HG03159 (cell line): ENCODE results near the gene RBPJ.
"Not testable (repeated sequence)": the region's sequence is repeated elsewhere in the genome, so short reads cannot be mapped to it uniquely, and the experiment has no call there.

Experiments
- ATAC-seq: cut with Tn5 transposase; IDR thresholded peaks from one replicate; pipeline ENCODE4 v1.9.1; 2021; ENCODE audit warnings: mild to moderate bottlenecking, moderate library complexity; ENCODE audit not compliant: unreplicated experiment

Gene RBPJ

GRCh38 chr4:26331380-26331950 is 10.7 kb downstream of the RBPJ start:
- ATAC-seq, result no peak

DNA sequence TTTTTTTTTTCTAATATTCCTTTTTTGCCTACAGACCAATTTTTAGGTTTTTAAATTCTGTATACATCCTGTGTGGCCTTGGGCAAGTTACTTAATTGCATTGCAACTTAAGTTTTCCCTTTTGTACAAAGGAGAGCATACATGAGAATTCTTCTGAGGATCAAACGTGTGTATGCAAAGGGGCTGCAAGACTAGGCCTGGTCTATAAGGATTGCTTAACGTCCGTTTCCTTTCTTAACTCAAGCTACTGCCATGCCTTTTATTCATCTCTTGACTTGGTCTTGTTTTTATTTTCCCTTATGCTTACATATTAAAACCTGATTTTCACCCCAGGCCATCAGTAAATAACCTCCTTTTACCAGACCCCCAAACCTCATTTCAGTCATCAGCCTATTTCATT is 13.6 kb downstream of the RBPJ start:
- ATAC-seq, result no peak

DNA sequence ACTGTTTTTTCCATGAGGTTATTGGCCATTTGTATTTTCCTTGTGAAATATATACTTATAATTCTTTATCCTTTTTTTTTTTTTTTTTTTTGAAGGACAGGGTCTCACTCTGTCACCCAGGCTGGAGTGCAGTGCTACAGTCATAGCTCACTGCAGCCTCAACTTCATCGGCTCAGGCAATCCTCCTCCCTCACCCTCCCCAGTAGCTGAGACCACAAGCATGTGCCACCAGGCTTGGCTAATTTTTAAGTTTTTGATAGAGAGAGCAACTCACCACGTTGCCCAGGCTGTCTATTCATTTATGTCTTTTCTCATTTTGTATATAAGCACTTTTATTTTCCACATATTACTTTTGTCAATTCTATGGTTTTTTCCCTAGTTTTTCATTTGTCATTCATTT is 16.8 kb downstream of the RBPJ start:
- no peak for ATAC-seq

- no peak for ATAC-seq
These were observed 21.7 kb downstream of the RBPJ start for GRCh38 chr4:26342328-26343037.

GRCh38 chr4:26343038-26343398 is 22.2 kb downstream of the RBPJ start:
- no peak for ATAC-seq

DNA sequence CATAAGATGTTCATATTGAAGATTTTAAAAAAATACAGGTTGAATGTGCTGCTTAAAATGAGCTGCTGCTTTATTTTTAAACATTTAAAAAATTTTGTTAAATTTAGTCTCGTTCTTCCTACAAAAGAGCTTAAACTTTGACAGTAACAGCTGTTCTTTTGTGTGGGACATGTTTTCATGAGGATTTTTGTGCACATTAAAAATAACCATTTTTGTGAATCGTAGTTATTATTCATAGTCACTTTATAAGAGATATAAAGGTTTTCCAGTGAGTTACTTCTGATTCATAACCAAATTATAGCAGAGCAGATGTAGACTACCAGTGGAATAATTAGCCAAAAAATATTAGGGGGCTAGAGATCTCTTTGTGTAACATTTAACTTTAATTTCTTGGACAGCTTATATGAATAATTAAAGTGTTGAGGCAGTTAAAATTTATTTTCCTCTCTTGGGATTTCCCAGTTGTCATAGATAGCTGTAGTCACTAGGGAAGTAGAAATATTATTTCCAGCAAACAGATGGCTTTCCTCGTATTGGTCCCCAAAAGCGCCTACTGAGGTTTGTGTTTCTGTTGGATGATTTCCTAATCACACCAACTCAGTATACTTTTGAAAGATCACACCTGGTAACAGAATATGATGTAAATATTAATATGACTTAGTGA is 24.2 kb downstream of the RBPJ start:
- no peak for ATAC-seq

DNA sequence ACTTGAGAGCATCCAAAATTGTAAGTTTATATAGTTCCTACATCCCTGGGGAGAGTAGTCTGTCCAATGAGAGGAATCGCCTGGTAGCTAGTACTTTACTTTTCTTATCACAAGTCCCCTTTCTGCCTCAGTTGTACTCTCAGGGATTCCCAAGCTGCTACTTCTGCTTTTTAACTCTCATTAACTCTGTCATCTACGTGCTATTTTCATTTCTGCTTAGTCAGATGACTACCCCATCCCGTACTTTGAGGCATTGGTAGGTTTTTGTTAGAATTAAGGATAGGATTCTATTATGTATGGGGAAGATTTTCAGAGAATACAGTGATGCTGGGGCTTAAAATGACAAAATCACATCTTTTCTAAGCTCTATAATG is 24.7 kb downstream of the RBPJ start:
- ATAC-seq, result no peak

DNA sequence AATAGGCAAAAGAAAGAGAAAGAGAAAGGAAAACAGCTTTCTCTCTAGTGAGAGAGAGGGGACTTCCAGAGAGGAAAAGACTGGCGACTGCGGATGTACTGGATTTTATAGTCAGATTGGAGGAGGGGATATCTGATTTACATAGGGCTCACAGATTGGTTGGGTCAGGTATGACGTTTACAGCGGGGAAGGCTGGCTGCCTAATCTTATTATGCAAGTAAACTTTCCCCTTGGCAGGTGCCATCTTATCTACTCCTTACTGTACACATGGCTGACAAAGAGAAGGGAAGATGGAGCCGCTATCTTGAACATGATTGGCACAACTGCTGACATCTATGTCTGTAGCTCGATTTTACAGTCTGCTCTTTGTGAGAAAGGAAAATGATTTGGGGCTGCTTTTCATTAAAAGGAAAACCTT is 25.4 kb downstream of the RBPJ start:
- ATAC-seq, result no peak

- no peak for ATAC-seq
These were observed 28.7 kb downstream of the RBPJ start for GRCh38 chr4:26349496-26349895.

DNA sequence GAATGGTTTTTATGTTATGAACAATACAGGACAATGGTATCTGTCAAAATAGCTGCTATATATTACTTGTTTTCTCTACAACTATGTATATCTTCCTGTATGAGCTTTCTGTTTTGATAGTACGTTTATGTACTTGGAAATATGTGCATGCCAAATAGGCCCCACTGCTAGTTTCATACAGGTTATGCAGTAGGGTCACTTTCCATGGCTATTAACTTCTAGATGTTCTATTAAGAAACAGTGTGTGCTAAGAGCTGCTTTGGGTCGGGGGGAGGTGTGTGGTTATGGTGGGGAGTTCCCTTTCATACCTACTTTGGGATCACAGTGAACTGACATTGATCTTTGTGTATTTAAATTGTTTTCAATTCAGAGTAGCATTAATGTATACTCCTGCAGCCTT is 30.9 kb downstream of the RBPJ start:
- peak; percentile 54 for ATAC-seq

DNA sequence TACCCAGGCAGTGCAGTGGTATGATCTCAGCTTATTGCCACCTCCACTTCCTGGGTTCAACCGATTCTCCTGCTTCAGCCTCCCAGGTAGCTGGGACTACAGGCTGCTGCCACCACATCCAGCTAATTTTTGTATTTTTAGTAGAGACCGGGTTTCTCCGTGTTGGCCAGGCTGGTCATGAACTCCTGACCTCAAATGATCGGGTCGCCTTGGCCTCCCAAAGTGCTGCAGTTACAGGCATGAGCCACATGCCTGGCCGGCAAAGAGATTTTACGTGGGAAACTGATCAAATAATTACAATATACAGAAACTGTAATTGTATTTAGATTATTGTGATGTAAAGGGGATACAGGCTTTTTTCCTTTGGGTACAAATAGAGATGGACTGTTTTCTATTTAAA is 33.7 kb downstream of the RBPJ start:
- no peak for ATAC-seq

DNA sequence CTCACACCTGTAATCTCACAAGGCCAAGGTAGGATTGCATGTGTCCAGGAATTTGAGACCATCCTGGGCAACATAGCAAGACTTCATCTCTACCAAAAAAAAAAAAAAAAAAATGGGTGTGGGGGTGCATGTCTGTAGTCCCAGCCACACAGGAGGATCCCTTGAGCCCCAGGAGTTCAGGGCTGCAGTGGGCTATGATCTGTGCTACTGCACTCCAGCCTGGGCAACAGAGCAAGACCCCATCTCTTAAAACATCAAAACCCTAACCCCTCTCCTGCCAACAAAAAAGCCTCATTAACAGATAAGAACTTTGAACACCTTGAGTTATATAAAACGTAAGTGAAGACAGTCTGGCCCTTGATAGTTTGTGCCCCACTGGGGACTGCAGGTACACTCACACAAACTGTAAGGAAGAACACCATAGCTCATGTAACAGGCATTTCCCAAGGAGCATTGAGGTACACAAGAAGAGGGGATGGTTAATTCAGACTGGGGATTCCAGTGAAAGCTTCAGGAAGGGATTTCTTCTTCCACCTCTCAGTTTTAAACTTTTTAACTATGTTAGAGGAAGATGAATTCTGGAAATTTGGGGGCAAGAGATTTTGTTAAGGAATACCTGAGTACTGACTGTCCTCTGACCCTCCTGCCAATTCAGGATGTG is 34.7 kb downstream of the RBPJ start:
- ATAC-seq, result no peak

DNA sequence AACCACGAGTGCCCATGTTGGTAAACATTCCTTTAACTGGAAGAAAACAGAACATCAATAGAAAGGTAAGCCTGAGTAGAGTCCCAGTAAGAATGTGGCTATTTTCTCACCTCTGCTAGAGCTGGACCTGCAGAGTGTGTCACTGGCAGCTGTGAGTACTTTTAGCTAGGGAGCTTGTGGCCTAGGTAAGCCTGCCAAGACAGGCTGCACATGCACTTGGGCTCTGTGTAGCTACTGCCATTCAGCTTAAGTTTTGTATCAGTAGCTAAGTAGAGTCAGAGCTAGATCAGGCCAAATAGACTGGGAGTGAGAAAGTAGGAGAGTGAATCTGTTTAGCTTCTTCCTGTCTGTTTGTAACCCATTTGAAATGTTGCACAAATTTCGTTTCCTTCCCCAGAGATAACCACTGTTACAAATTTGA is 35.3 kb downstream of the RBPJ start:
- ATAC-seq, result no peak

GRCh38 chr4:26359521-26359920 is 38.7 kb downstream of the RBPJ start:
- ATAC-seq, result not testable (repeated sequence)

DNA sequence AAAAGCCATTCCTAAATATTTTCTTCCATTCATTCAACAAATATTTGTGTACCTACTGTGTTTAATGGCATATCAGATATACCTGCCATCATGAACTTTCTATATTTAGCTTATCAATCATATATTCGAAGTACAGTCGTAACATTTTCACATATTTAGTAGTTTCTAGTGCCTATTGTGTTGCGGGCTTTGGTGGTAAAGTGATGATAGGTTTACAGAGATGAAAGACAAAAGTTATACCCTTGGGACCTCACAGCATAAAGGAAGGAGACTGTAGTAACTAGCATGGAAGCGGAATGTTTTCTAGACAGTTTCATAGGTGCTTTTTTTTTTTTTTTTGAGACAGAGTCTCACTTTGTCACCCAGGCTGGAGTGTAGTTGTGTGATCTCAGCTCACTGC is 39.5 kb downstream of the RBPJ start:
- no peak for ATAC-seq

- no peak for ATAC-seq
These were observed 40.0 kb downstream of the RBPJ start for GRCh38 chr4:26360864-26361263.

DNA sequence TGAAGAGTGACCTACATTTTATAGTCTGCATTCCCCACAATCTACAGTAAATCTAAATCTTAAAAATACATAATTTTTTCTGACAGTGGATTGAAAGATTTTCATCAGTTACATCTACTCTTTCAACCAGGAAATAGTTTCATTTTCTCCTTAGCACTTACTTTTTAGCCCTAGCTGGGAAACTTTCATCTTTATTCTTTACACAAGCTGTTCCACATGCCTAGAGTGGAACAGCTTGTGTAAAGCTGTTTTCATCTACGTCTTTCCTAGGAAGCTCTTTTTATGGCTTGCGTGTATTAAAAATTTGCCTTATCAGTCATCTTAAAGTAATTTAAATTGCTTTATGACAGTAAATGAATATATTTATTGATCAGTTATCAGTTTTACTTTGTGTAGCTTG is 40.5 kb downstream of the RBPJ start:
- ATAC-seq, result no peak

DNA sequence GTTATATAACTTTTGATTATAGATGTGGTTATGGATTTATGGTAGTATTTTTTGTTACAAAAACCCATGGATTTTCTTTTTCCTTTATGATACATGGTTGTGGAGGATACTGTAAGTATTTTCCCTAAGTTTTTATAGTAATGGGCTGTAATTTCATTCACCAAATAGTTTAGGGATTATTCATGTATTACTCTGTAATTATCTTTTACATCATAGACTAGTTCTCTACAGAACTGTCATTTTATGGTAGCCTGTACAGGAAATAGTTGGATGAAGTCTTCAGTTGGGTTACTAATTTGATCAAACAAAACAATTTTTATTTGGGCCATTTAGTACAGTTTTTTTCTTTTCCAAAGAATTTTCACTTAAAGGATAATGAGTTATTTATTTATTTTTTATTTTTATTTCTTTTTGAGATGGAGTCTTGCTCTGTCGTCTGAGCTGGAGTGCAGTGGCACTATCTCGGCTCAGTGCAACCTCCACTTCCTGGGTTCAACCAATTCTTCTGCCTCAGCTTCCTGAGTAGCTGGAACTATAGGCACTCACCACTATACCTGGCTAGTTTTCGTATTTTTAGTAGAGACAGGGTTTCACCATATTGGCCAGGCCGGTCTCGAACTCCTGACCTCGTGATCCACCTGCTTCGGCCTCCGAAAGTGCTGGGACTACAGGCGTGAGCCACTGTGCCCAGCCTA is 42.1 kb downstream of the RBPJ start:
- no peak for ATAC-seq

DNA sequence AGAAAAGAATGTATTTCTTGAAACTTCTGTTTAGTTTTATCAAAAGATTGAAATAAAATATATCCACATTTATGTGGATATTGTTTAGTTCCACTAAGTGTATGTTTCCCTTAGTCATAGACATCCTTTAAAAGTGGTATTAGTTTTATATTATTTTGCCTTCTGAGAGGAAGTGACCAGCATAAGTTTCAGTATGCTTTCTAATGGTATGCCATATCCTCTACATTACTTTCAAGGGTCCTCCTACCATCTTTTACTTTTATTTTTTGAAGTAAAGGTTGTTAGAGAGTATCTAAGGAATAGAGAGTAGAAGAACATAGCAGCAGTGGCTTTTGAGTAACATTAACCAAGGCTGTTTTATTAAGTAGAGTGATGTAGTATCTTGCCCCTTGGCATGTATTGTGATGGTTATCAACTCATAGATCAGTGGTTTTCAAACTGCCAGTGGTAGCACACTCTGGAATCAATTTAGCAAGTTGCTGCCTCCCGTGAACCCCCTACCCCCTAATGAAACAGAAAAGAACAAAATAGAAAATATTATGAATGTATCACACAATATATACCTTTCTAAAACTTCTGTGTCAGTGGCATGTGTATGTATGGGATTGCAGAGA is 44.8 kb downstream of the RBPJ start:
- peak; percentile 68 for ATAC-seq

- ATAC-seq, result no peak
These were observed 47.0 kb downstream of the RBPJ start for GRCh38 chr4:26367811-26368210.

DNA sequence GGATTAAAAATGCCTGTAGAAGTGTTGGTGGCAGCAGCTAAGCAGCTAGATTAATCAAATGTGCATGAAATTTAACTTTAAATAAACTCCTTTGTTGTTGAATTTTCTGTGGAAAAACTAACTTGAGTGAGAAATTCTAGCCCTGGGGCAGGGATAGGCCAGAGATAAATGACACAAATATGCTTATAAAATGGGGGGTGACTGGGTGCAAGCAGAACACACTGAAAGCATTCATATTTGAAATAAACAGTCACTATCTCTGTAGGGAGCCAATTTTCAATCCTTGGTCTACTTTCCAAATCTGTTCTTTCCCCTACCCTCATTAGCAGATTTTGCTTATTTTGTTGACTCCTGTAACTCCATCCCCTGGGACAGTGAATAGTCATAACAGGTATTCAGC is 47.9 kb downstream of the RBPJ start:
- ATAC-seq, result no peak
